Hematopoietic multipotent progenitor cell treated with erythropoietin and hydrocortisone succinate and interleukin-3 and kit ligand, for 17 days (in vitro differentiated cells): Measurements from ENCODE around the gene PALM.
A peak's percentile ranks its signal among the peaks of the same experiment; 100 is the strongest.

Experiments used
- DNase-seq: peaks from one replicate; pipeline ENCODE4 v3.0.0-alpha.2; 2015; ENCODE audit warnings: low spot score

PALM gene

DNA sequence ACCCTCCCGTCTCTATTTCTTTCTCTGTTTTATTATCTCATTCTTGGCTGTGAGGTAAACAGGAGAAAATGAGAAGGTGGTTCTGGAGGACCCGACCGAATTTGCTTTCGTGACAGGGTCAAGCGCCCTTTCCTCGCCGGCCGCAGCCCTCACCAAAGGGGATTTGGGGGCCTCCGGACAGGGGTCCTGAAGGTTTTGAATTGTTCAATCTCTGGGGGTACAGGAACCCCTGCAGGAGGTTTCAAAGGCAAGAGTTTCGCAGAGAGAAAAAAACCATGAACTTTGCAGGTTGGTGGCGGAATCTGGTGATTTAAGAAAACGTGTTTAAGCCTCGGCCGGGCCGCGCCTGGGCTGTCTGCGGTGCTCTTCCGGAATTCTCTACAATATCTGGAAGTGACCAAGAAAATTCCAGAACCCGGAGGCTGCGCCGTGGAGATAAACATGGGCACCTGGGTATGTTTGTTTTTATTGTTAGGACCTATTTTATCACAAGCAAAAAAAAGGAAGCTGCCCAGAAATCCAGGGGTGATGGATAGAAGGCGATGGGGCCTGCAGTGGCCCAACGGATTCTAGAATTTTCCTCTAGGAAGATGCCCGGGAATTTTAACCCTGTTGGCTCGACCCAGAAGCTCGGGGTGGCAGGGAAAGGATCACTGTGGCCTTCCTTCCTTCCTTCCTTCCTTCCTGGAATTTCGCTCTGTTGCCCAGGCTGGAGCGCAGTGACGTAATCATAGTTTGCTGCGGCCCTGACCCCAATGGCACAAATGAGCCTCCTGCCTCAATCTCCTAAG lies 74.3 kb downstream of the PALM start:
- no peak for DNase-seq

DNA sequence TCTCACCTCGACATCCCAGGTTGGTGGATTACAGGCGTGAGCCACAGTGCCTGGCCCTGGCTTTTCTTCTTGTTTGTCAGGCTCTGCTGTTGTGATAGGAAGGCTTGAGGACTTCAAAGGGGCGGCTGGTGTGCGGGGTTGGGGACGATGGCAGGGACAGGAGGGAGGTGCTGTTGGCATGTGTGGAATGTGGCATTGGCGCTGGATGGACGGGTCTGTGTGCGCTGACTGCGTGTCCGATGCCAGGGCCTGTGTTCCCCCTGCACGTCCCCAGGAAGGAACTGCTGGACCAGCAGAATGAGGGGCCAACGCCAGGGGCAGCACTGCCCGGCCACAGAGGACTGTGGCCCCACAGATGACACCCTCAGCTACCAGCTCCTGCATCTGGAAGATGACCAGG lies 75.8 kb downstream of the PALM start:
- no peak for DNase-seq

DNA sequence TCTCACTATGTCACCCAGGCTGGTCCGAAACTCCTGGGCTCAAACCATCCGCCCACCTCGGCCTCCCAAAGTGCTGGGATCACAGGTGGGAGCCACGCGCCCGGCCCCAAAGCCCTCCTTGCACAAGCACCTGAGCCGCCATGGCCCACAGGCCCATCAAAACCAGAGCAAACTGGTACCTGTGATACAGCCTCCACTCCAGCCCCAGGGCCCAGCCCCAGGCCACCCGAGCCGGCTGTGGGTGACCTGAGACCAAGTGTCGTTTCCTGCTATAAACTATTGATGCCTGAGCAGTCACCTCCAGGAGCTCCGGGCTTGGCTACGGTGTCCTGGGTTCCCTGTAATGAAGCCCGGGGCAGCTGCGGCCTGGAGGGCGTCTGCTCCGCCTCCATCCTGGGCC lies 78.8 kb downstream of the PALM start:
- no peak for DNase-seq

DNA sequence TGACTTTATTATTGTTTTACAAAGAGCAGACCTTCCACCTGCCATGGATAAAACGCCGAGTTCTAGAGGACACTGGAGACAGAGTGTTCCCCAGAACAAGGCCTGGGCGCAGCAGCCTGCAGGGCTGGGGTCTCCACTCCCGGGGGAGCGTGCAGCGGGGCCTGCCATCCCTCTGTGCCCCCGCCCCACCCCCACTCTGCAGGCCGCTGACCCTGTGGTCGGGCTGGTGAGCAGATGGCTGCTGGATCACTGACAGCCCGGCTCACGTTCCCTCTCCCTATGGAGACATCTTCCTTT lies 79.9 kb downstream of the PALM start:
- DNase-seq = no peak

DNA sequence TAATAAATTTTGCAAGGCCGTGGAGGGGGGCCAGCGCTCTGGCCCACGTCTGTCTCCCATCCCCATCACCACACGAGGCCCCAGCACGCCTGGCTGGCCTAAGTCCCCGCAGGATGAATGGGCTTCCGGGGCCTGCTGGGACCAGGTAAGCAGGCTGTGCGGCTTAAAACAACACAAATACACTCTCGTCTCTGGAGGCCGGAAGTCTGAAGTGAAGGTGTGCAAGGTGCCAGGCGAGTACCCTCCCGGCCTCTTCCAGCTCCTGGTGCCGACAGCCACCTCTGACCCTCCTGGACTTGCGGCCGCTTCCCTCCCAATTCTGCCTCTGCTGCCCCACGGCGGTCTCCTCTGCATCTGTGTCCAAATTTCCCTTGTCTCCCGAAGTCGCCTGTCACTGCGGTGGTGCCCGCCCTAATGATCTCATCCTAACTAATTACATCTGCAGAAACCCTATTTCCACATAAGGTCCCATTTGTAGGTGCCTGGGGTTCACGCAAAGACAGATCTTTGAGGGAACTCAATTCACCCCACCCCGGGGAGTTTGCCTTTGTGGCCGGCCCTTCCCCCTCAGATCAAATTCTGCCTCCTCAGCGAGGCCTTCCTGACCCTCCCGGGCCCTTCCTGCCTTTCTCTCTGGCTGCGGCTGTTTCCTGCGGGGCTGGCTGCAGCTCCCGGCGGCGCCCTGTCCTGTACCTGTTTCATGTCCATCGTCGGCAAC lies 80.4 kb downstream of the PALM start:
- no peak for DNase-seq

DNA sequence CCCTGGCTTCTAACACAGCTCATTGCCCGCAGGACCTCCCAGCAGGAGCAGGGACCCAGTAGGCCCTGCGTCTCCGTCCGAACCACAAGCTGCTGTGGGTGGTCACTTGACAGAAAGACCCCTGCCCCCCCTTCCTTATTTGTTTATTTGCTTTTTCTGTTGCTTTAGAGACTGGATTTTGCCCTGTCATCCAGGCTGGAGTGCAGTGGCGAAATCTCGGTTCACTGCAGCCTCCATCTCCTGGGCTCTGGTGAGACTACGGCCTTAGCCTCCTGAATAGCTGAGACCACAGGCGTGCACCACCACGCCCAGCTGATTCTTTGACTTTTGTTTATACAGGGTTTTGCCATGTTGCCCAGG lies 80.9 kb downstream of the PALM start:
- DNase-seq = no peak

DNA sequence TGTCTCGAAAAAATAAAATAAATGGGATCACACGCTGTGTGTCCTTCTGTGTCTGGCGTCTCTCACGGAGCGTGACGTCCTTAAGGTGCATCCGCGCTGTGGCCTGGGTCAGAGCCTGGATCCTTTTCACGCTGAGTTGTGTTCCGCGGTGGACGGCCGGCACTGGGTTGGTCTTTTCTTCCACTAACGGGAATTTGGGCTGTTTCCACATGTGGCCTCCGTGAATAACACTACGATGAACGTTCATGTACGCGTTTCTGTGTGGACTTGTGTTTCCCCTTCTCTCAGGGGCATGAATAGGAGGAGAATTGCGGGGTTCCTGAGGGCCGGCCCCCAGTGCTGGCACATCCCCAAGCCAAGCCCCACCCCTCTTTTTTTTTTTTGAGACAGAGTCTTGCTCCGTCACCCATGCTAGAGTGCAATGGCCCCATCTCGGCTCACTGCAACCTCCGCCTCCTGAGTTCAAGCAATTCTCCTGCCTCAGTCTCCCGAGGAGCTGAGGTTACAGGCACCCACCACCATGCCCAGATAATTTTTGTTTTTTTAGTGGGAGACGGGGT lies 82.4 kb downstream of the PALM start:
- no peak for DNase-seq

DNA sequence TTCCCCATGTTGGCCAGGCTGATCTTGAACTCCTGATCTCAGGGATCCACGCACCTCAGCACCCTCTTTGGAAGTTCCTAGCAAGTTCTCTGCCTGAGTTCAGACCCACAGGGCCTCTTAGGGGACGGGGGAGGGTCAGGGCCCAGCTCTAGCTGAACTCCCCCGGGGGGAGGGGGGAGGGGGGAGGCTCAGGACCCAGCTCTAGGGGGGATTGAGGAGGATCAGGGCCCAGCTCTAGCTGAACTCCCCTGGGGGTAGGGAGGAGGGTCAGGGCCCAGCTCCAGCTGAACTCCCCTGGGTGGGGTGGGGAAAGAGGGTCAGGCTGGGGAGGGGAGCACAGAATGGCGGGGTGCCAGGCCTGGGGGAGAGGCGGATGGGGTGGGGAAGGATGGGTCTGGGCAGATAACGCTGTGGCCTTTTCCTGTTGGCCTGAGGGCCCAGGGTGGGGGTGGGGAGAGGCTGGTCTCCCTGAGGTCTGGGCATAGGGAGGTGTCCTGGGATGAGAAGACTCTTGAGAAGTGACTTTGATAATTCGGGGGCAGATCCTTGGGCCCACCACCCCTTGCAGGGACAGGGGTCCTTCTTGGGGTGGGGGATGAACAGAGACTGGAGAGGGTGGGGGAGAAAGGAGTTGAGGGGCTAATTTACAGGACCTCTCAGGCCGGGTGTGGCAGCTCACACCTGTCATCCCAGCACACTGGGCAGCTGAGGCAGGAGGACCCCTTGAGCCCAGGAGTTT lies 83.0 kb downstream of the PALM start:
- no peak for DNase-seq

DNA sequence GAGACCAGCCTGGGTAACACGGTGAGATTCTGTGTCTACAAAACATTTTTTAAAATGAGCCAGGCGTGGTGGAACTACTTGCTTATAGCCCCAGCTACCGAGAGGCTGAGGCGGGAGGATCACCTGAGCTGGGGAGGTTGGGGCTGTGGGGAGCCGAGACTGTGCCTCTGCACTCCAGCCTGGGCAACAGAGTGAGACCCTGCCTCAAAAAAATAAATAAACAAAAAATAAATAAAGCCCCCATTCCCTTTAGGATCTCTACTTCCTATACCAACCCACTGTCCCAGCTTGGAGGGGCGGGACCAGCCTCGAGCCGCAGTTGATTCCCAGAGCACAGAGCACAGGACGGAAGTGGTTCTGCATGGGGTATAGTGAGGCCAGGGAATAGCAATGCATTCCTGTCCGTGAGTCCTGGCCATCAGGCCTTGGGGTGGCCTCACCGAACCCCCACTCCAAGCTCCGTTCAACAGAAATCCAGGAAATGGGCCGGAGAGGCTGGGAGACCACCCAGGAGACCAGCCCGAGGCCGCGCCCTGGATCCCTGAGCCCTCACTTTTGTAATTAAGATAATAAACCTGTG lies 83.7 kb downstream of the PALM start:
- DNase-seq = no peak

DNA sequence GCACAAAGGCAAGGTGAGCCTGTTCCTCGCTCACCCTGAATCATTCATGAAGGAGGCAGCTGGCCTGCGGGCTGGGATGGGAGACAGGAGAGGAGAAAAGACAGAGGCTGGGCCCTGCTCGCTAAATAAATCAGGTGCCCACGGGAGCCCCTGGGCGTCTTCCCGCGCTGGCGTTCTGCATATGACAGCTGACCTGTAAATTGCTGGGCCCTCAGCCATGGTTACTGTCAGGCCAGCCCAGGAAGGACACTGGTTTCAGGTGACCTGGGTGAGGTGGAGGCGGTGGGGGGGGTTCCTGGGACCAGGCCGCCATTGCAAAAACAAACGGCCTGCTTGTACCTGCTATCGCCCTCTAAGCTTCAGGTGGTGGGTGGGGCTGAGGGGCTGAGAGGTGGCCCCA lies 85.1 kb downstream of the PALM start:
- no peak for DNase-seq

DNA sequence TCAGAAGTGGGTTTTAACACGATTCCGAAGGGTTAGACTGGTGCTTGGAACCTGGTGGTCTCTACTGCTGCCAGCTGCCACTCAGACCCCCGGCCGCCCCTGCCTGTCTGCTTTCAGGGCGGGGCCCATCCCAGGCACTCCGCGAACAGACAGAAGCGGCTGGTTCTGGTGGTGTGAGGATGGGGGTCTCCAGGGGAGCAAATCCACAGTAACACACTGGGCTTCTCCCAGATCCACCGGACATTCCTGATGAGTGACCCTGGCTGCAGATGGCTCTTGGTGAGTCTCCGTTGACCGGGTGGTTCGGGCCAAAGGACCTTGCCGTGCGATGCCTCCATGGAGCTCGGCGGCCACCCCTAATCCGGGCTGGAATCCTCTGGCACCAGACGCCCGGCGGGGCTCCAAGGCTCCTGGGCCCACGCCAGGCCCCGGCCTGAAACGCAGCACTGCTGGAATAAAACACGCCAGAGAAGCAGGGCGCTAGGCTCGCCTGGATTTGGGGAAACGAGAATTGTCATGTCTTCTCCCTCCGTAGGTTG lies 86.4 kb downstream of the PALM start:
- no peak for DNase-seq

DNA sequence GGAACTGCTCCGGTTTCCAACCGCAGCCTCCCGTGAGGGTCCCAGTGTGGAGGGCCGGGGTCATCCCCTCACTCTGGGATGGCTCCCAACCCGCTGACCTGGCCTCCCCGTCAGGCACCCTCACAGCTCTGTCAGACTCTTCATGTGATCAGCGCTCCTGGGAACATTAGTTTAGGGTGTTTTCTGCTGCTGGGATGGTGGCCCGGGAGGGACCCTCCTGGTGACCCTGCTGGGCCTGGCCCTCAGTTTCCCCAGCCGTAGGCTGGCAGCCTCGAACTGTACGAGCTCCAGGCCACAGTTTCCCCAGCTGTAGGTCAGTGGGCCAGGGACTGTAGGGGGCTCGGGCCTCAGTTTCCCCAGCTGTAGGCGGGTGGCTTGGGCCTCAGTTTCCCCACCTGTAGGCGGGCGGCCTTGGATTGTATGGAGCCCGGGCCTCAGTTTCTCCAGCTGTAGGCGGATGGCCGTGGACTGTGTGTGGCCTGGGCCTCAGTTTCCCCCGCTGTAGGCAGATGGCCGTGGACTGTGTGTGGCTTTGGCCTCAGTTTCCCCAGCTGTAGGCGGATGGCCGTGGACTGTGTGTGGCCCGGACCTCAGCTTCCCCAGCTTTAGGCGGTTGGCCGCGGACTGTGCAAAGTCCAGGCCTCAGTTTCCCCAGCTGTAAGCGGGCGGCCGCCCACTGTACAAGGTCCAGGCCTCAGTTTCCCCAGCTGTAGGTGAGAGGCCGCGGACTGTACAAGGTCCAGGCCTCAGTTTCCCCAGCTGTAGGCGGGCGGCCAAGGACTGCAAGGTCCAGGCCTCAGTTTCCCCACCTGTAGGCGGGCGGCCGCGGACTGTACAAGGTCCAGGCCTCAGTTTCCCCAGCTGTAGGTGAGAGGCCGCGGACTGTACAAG lies 87.2 kb downstream of the PALM start:
- no peak for DNase-seq

DNA sequence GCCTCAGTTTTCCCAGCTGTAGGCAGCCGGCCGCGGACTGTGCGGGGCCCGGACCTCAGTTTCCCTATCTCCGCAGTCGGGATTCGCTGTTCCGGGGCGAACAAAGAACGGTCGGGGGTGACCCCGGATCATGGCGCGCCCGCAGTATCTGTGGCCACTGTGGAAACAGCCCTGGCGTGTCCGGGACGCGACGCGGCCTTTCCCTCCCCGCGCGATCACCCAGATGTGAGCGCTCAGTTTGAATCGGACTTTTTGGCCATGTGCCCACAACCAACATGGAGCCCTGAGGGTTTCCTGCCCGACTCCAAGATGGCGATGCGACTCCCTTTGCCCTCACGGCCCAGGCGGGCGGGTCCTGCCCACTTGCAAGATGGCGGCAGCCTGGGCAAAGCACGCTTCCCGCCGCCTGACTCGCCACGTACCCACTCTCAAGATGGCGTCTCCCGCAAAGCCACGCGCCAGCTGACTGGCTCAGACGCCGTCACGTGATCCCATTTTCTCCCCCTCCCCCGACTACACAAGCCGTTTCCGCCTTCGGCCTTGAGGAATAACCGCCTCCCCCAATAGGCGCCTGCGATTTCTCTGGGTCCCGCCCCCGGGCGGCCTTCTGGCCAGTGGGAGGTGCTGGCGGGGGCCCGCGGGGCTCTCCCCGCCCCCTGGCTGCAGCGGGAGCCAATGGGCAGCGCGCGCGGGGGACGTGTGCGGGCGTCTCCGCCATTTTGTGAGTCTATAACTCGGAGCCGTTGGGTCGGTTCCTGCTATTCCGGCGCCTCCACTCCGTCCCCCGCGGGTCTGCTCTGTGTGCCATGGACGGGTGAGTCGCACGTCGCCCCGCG lies 88.2 kb downstream of the PALM start, which contains the start of gene PTBP1:
Gene PTBP1, plus strand, starts transcription at position 761 of the 836 bp plus-strand sequence. Its CDS starts 46 bp downstream, at position 807.
- peak; percentile 100 for DNase-seq
